GM18951 (cell line): ENCODE results near the gene DUOXA2.

Source experiments
- POLR2A ChIP-seq: IDR thresholded peaks from 4 replicates; pipeline ENCODE4 v1.6.1; 2011; ENCODE audit warnings: mild to moderate bottlenecking; ENCODE audit not compliant: insufficient read length, insufficient read depth; ENCODE audit errors: extremely low read depth
- in situ Hi-C: fragments of 300-500 bp; cut with MboI; formaldehyde crosslinking; loops from one replicate; pipeline ENCODE4 v1.12.0; 2022; ENCODE audit warnings: low sequenced_read_pairs, mixed read lengths, inconsistent platforms; ENCODE audit not compliant: unreplicated experiment

Gene DUOXA2

DNA sequence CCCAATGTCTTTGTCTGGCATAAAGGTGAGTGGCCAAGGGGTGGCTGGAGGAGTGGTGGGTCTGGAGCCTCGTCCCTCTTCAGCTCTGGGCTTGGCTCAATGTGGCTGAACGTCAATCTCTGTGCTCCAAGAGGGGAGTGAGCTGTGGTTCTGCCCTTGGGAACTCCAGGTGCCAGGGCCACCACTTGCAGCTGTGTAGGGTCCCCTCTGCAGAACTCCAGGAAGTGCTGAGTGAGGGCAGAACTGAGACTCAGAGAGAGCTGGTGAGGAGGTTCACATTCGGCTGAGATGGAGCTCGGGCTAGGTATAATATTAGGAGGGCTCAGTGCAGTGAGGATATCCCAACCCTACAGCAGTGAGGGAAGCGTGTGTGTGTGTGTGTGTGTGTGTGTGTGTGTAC is 27.3 kb downstream of the DUOXA2 start:
- no peak for TF ChIP-seq POLR2A
- in situ Hi-C loops = no loop called here

DNA sequence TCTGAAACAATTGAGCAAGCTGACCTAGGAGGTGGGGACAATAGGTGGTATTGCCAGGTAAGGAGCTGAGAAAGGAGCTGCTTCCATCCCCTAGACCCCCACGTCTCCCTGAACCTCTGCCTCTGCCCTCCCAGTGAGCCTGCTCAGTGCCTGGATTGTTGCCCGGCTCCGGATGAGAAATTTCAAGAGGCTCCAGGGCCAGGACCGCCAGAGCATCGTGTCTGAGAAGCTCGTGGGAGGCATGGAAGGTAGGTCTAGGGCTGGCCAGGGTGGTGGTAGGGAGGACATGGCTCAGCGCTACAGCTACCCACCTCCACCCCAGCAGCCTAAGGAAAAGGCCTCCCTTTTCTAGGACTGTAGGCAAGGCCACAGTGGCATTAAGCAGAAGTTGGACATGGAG is 28.9 kb downstream of the DUOXA2 start:
- no peak for TF ChIP-seq POLR2A
- in situ Hi-C loops = no loop called here

DNA sequence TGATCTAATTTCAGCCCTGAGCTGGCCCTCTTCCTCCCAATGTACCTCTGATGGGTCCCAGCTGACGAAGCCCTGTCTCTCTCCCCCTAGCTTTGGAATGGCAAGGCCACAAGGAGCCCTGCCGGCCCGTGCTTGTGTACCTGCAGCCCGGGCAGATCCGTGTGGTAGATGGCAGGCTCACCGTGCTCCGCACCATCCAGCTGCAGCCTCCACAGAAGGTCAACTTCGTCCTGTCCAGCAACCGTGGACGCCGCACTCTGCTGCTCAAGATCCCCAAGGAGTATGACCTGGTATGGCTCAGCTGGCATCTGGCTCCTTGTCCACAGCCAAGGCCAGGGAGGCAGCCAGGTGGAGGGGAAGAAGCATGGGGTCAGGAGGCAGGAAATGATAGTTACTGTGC is 29.8 kb downstream of the DUOXA2 start:
- in situ Hi-C loops = no loop called here
- no peak for TF ChIP-seq POLR2A

DNA sequence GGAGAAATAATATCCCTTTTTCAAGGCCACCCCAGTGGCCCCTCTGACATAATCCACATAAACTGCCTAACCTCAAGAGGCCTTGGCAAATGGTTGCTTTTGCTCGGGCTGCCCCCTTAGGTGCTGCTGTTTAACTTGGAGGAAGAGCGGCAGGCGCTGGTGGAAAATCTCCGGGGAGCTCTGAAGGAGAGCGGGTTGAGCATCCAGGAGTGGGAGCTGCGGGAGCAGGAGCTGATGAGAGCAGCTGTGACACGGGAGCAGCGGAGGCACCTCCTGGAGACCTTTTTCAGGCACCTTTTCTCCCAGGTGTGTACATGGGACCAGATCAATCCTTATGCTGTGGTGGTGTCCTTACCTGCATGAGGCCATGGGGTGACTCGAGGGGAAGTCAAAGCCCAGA is 30.6 kb downstream of the DUOXA2 start:
- in situ Hi-C loops = no loop called here
- TF ChIP-seq POLR2A = no peak

DNA sequence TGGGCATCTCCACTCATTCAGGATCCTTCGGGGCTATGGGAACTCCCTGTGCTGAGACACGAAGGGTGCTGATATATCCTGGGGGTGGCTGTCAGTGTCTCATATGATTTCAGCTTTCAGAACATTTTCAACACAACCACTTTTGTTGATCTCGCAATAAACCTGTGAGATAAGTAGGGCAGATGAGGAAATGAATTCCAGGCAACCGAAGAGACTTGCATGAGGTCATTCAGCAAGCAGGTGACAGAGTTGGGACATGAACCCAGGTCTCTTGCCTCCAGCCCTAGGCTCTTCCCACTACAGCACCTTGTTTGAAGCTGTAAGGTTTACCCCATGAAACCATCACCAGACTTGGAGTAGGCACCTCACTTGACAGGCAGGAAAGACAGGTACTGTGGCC is 32.3 kb downstream of the DUOXA2 start:
- in situ Hi-C loops = no loop called here
- TF ChIP-seq POLR2A = no peak

DNA sequence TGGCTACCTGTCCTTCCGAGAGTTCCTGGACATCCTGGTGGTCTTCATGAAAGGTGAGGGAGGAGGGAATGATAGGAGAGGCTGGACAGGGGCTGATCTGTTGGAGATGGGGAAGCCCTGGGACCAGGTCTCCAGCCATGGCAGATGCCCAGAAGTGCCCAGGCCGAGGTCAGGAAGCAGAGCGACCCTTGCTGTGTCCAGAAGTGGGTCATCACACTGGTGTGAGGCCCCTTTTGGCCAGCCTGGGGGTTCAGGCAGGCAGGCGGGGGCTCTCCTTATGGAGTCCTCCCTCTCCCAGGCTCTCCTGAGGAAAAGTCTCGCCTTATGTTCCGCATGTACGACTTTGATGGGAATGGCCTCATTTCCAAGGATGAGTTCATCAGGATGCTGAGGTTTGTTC is 33.5 kb downstream of the DUOXA2 start:
- no peak for TF ChIP-seq POLR2A
- in situ Hi-C loops = no loop called here

DNA sequence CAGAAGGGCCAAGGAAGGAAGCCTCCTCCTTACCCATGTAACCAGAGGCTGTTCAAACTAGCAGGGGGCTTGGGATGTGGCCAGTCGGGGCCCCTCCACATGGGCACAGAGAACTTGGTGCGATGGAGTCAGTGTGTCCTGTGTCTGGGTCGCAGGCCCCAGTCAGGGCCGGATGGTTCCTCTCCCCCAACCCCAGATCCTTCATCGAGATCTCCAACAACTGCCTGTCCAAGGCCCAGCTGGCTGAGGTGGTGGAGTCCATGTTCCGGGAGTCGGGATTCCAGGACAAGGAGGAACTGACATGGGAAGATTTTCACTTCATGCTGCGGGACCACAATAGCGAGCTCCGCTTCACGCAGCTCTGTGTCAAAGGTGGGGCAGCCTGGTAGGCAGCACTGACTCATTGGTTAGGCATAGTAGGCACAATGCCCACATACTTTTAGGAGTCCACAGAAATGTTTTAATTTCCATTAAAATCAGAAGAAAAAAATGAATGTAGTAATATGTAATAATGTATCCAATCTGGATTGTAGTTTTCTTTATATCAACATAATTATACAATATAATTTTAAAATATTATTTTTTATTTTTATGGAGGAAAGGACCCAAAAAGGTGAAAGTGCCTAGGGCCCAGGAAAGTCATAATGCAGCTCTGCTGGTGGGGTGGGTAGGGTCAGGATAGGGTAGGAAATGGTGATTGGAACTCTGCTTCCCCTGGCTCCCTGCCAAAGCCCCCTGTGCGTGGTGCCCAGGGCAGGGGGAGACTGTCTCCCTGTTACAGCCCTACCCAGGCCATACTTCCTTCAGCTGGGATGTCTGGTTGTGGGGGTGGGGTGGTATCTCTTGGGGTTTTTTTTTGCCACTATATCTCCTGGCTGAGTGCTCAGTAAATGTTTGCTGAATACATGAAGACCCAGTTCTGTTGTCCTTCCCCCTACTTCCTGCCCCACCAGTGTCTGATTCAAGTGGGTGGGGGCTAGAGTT is 34.2 kb downstream of the DUOXA2 start:
- in situ Hi-C loops = no loop called here
- no peak for TF ChIP-seq POLR2A

DNA sequence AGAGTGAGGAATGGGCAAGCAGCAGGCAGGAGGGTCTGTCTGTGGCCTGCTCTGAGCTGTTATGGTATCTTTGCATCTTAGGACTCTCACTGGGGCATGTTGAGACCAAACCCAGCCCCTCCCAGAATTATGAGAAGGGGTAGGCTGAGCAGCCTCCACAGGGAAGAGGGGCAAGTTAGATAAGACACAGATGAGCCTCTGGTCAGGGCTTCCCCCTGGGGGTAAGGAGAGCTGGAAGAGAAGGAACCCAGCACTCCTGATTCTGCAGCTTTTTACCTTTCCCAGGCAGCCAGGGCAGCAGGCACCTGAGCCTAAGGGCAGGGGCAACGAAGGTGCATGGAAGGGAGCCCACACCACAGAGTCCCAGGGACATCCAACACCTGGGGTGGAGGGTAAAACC is 34.9 kb downstream of the DUOXA2 start:
- in situ Hi-C loops = no loop called here
- no peak for TF ChIP-seq POLR2A

DNA sequence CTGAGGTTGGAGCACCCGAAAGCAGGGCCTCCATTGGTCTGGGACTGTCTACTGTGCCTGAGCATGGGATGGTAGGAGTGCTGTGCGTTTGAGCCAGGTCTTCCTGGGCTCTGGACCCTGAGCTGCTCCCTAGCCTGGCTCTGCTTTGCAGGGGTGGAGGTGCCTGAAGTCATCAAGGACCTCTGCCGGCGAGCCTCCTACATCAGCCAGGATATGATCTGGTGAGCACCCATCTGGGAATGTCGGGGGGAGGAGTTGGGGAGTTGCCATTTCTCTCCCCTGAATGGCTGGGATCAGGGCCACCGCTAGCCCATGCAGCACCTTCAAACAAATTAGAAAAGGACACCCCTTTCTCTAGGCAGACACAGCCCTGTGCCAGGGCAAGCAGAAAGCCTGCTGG is 36.4 kb downstream of the DUOXA2 start:
- TF ChIP-seq POLR2A = no peak
- in situ Hi-C loops = no loop called here

DNA sequence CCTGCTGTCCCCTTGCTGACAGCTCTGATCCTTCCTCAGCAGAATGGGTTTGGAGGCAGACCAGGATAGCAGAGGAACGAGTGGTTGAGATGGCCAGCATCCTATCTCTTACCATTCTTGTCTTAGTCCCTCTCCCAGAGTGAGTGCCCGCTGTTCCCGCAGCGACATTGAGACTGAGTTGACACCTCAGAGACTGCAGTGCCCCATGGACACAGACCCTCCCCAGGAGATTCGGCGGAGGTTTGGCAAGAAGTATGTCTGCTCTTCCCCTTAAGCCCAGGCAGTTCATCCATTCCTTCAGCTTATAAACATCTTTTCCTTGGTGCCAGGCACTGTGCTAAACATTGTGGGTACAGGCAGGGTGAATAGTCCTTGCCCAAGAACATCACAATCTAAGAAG is 36.9 kb downstream of the DUOXA2 start:
- in situ Hi-C loops = no loop called here

DNA sequence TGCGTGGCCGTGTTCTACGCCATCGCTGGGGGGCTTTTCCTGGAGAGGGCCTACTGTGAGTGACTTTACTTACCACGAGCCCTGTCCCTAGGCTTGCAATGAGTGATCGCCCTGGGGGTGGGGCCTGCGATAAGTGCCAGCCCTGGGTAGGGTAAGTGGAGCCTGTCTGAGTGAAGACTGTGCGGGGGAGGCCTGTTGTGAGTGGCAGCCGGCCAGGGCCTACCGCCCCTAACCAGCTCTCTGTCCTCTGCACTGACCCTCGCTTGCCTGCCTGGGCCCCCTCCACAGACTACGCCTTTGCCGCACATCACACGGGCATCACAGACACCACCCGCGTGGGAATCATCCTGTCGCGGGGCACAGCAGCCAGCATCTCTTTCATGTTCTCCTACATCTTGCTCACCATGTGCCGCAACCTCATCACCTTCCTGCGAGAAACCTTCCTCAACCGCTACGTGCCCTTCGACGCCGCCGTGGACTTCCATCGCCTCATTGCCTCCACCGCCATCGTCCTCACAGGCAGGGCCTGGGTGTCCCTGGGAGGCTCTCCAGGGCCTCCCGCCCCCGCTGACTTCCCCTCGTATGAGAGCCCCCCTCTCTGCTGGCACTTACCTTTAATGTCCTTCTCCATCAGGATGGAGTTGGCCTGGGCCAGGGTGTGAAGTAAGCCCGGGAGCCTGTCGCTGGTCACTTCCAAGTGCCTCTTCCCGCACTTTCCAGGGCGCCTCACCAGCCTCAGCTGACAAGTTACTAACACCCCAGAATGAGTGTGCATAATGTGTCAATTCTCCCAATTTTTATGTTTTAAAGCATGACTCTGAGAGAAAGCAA is 38.1 kb downstream of the DUOXA2 start:
- in situ Hi-C loops = no loop called here
- no peak for TF ChIP-seq POLR2A

More for the DNA sequence above, 36.9 kb downstream of the DUOXA2 start:
- TF ChIP-seq POLR2A = no peak

DNA sequence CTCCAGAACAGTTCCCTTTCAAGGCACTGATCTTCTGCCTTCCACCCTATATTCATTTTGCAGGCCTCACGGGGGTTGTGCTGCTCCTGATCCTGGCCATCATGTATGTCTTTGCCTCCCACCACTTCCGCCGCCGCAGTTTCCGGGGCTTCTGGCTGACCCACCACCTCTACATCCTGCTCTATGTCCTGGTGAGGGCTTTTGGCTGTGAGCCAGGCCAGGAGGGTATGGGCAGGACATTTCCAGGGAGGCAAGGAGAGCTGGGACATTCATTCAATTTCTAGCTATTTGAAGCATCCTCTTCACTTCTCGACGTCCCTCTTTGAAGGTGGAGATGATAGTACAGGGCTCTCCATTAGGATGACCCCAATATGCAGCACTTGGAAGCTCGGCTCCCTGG is 41.6 kb downstream of the DUOXA2 start:
- TF ChIP-seq POLR2A = no peak
- in situ Hi-C loops = no loop called here

DNA sequence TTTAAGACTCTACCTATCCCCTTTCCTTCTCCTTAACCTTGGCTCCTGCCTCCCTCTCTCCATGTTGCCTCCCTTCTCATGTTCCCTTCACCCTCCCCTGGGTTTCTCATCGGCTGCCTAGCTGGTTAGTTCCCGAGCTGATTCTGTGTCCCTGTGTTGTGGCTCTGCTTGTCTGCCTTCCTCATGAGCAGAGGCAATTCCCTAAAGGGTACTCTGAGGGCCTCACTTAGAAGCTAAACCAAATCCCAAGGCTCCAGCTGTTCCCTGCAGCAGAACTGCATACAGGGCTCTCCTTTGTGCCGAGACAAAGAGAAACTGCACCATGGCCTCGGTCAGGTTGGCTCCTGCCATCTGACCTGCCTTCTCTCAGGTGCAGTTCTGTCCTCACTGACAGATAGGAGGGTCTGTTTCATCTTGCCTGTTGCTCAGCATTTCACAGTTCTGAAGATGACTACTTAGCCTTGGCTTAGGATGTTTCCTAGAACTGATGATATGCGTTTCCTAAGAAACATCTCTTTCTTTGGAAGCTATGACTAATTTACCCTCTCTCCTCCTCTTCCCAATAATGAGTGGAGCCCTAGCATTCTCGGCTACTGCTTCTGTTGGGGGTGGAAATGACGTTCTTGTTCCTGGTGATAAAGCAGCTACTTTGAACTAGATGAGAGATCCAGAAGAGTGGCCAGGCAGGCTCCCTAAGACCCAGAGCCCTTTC is 42.8 kb downstream of the DUOXA2 start:
- no peak for TF ChIP-seq POLR2A
- in situ Hi-C loops = no loop called here
